GM12875 (cell line): ENCODE data around the gene MFSD11.
"Not testable (repeated sequence)": the region's sequence is repeated elsewhere in the genome, so short reads cannot be mapped to it uniquely, and the experiment has no call there.

Experiments used
- H3K4me3 ChIP-seq: one replicate; pipeline ENCODE4 v1.5.1; 2011; ENCODE audit warnings: low read depth, low read length, control low read depth
- CTCF ChIP-seq: IDR thresholded peaks from 2 replicates; pipeline ENCODE4 v1.5.1; 2011; ENCODE audit warnings: low read depth, mild to moderate bottlenecking, control low read depth, inconsistent platforms, low read length, moderate library complexity, borderline replicate concordance; ENCODE audit not compliant: insufficient read depth

MFSD11 gene

GRCh38 chr17:76696763-76697701, 40.9 kb upstream of the MFSD11 start:
- no peak for TF ChIP-seq CTCF

GRCh38 chr17:76697702-76698465, 40.0 kb upstream of the MFSD11 start:
- no peak for TF ChIP-seq CTCF
- H3K4me3 ChIP-seq: no peak overlapping the region

More at GRCh38 chr17:76696763-76697701, 40.9 kb upstream of the MFSD11 start:
- no peak overlapping the region for H3K4me3 ChIP-seq

- not testable (repeated sequence) for H3K4me3 ChIP-seq
Observed at GRCh38 chr17:76698466-76698977, 39.4 kb upstream of the MFSD11 start.

GRCh38 chr17:76700270-76700616, 37.7 kb upstream of the MFSD11 start:
- H3K4me3 ChIP-seq: no peak overlapping the region
- no peak for TF ChIP-seq CTCF

GRCh38 chr17:76700617-76701470, 37.1 kb upstream of the MFSD11 start:
- no peak for TF ChIP-seq CTCF
- H3K4me3 ChIP-seq: no peak overlapping the region

- TF ChIP-seq CTCF: no peak
- no peak overlapping the region for H3K4me3 ChIP-seq
Observed at GRCh38 chr17:76701471-76701967, 36.4 kb upstream of the MFSD11 start.

GRCh38 chr17:76702076-76702475, 35.8 kb upstream of the MFSD11 start:
- no peak for TF ChIP-seq CTCF
- no peak overlapping the region for H3K4me3 ChIP-seq
